Mesenteric fat pad (tissue), 1 donor: Measurements from ENCODE around the gene SNAPC3. TPM values are rescaled to one million over a fixed set of nuclear protein-coding genes. Genes with fewer than 3 reads are reported as not detected.
"Not testable (repeated sequence)": the region's sequence is repeated elsewhere in the genome, so short reads cannot be mapped to it uniquely, and the experiment has no call there.

Experiments used
- DNase-seq: peaks from one replicate; pipeline ENCODE4 v3.0.0-alpha.2; 2020; ENCODE audit warnings: low spot score
- total RNA-seq: library from RNA; stranded (reverse); fragmentation: NEBNext Ultra II Directional; extraction: Animal tissue kit (Norgen Biotek cat#: 25700); gene quantifications from one replicate; pipeline ENCODE4 v1.2.1, GENCODE V29; 2021
- donor health status: DM: yes; HTN: yes; CAD: no.

Gene SNAPC3
- total RNA-seq, 1 donor from 2014 or later = 18.5 TPM

DNA sequence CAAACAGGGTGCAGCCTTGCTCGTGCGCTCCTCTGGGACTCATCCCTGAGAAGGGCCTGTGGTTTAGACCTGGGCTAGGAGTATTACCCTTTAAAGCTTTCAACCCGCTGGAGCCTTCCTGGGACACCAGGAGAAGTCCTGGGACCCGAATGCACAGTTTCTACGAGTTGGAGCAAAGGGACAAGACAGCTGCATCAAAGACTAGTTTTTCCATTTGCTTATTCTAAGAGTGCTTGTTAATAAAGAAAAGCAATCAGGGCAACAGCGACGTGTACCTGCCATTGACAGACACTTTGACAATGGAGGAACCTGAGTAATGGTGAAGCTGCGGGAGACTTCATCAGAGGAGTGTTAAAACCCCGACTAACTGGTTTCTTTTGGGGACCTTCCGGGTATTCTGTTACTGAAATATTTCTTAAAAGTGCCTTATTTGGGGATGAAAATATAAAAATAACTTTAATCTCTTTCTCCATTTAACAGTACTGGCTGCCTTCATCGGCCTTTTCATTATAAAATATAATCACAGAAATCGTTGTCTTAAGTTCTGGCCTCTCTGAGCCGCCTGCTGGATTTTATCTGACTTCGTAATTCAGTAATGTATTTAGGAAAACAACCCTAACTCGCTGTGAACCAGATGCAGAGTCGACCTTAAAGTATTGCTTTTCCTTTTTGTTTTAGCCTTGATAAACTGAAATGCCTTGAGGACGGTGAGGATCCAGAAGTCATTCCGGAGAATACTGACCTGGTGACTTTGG lies 732 bp downstream of the SNAPC3 start:
- no peak for DNase-seq

DNA sequence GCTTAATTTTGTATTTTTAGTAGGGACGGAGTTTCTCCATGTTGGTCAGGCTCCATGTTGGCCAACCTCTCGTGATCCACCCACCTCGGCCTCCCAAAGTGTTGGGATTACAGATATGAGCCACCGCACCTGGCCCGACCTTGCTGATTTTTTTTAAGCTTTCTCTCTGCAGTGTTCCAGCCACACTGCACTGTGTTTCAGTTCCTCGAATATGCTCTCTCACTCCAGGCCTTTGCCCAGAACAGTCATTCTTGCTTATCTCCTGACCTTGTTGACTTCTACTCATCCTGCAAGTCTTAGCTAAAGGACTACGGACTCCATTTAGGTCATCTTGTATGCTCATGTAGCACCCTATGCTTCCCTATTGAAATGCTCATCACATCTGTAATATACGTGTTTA lies 3.3 kb downstream of the SNAPC3 start:
- no peak for DNase-seq

DNA sequence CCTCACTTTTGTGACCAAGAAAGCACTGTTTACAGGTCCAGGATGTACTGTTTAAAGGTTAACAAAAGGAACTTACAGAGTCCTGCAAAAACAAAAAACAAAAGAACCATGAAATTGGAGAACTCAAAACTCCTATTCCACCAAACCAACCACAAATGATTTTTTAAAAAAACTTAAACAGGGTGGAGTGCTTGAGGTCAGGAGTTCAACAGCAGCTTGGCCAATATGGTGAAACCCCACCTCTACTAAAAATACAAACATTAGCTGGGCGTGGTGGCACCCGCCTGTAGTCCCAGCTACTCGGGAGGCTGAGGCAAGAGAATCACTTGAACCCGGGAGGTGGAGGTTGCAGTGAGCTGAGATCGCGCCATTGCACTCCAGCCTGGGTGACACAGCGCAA lies 5.0 kb downstream of the SNAPC3 start:
- DNase-seq = not testable (repeated sequence)

DNA sequence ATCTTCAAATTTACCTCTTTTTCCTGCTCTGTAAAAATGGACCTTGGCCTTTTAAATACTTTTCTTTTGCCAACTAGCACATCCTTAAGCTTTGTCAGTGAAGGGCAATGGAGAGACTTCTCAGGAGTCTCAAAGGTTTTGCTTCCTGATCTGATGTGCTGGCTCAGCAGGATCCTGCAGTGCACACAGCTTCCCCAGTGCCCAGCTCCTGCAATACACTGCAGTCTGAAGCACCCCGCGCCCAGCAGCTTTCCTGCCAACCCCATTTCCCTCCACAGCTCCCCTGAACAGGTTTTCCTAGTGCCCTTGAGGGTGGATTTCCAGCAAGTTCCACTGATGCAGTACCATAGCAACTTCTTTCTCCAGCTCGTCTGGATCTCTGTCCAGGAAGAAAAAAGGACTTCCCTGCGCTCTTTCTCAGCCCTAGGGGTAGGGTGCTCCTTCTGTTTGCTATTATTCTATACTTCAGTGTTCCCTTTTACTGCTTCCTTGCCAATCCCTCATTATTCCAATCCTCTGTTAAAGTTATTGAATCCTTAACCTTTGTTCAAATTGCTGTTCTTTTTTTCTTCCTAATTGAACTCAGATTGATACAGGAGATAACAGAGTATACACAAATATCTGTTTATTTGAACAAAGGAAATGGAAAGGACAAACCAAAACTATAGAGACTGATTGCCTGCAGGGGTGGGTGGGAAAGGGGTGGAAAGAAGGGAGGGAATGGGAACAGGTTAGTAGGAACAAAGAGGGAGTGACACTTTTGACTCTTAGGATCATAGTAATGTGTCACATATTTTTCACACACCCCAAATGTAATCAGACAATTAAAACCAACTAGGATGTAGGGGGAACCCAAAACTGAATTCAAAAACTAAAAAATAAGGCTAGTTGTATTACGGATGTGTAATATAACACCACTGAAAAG lies 8.5 kb downstream of the SNAPC3 start:
- DNase-seq = no peak

DNA sequence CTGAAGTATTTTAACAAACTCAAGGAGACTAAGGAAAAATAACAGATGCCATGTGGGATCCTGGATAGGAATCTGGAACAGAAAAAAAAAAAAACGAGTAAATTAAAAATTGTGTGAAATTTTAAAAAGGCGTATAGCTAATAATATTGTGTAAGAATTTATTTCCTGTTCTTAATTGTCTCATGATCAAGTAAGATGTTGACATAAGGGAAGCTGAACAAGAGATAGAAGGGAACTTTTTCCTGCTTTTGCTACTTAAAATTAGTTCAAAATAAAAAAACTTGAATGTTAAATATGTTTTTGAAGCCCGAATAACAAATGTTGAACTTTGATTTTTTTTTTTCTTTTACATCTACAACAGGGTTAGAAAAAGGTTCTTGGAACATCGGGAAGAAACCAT lies 10.5 kb downstream of the SNAPC3 start:
- DNase-seq = no peak

DNA sequence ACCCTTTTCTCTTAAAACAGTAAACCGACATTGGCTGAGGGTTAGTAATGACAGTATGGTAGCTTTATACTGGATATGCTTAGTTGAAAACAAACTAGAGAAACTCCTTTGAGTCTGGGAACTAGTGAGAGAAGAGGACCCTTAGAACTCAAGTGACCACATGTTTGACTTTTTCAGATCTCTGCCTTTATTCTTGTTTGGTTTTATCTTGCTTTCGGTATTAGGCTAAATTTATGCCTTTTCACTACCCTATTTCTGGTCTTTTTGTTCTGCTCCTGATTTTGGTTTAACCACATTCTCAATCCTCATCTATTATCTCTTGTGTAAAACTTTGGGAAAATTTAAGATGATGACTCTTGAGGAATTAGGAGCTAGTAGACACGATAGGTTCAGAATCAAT lies 11.0 kb downstream of the SNAPC3 start:
- no peak for DNase-seq

DNA sequence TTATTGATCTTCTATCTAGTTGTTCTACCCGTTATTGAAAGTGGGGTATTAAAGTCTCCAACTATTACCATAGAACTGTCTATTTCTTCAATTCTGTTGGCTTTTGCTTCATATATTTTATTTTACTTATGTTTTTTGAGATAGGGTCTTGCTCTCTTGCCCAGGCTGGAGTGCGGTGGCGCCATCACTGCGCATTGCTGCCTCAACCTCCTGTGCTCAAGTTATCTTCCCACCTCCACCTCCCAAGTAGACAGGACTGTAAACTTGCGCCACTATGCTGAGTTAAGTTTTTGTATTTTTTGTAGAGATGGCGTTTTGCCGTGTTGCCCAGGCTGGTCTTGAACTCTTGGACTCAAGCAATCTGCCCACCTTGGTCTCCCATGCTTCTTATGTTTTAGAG lies 16.2 kb downstream of the SNAPC3 start:
- DNase-seq = no peak

DNA sequence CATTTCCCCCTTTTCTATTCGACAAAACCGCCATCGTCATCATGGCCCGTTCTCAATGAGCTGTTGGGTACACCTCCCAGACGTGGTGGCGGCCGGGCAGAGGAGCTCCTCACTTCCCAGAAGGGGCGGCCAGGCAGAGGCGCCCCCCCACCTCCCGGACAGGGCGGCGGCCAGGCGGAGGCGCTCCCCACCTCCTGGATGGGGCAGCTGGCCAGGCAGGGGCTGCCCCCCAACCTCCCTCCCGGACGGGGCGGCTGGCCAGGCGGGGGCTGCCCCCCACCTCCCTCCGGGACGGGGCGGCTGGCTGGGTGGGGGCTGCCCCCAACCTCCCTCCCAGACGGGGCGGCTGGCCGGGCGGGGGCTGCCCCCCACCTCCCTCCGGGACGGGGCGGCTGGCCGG lies 19.2 kb downstream of the SNAPC3 start:
- DNase-seq = not testable (repeated sequence)

DNA sequence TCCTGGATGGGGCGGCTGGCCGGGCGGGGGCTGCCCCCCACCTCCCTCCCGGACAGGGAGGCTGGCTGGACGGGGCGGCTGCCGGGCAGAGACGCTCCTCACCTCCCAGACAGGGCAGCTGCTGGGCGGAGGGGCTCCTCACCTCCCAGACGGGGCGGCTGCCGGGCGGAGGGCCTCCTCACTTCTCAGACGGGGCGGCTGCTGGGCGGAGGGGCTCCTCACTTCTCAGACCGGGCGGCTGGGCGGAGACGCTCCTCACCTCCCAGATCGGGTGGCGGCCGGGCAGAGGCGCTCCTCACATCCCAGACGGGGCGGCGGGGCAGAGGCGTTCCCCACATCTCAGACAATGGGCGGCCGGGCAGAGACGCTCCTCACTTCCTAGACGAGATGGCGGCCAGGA lies 19.6 kb downstream of the SNAPC3 start:
- not testable (repeated sequence) for DNase-seq

DNA sequence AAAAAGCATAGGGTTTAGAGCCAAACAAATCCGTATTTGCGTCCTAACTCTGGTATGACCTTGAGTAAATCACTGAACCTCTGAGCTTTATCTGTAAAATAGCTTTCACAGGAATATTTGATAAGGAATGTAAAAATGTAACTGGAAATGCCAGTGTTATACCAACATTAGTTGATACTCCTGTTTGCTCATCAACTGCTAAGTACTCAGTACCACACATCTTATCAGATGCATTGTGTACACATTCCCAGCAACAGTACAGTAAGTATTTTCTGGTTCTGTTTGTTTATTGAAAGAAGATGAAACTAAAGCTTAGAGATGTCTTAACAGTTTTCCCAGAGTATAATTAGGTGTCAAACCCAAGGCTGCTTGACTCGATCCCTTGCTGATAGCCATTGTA lies 21.5 kb downstream of the SNAPC3 start:
- DNase-seq = no peak

DNA sequence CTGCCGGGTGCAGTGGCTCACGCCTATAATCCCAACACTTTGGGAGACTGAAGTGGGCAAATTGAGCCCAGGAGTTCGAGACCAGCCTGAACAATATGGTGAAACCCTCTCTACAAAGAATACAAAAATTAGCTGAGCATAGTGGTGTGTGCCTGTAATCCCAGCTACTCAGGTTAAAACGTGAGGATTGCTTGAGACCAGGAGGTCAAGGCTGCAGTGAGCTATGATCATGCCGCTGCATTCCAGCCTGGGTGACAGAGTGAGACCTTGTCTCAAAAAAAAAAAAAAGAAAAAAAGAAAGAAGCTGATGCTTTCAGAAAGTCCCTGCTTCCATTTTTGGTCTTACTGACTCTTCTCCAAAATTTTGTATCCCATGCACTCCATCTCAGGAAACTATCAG lies 31.3 kb downstream of the SNAPC3 start:
- no peak for DNase-seq

DNA sequence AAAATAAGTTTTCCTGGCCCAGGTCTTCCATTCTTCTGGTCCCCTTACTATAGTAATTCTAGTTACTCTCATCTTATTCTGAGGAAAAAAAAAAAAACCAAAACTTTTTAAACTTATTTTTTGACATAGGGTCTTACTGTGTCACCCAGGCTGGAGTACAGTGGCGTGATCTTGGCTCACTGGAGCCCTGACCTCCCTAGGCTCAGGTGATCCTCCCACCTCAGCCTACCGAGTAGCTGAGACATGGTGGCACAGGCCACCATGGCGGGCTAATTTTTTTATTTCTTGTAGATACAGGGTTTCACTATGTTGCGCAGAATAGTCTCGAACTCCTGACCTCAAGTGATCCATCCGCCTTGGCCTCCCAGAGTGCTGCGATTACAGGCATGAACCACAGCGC lies 38.4 kb downstream of the SNAPC3 start:
- DNase-seq = no peak

DNA sequence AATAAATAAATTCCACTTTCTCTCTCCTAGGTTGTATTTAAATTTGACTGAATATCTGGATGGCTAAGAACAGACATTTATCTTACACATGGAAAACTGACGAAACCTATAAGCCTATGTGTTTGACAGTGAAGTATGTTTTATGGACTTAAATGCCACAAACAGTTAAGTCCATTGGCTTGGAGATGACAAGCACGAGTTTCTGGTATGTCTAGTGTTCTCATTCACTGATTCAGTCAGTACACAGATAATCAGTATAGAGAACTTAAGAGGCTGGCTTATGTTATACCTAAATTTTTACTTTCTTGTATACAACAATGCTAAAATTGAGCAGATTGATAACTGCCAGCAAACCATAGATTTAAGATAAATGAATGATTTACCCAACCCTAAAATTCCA lies 38.9 kb downstream of the SNAPC3 start:
- no peak for DNase-seq

DNA sequence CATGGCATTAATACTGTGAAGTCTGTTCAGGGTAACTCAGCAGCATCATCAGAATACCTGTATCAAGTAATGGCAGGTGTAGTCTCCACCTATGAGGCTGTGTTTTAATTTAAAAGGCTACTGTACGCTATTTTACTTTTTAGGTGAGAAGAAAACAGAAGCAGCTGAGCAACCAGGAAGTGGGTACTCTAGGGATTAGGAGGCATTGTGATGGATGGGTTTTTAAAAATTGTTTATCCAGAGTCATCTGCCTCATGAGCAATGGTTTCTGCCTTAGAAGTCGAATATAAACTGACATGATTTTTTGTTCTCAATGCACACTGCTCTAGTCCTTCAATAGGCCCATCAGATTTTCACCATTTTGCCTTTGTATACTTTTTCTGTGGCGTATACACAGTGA lies 45.5 kb downstream of the SNAPC3 start:
- DNase-seq = no peak

DNA sequence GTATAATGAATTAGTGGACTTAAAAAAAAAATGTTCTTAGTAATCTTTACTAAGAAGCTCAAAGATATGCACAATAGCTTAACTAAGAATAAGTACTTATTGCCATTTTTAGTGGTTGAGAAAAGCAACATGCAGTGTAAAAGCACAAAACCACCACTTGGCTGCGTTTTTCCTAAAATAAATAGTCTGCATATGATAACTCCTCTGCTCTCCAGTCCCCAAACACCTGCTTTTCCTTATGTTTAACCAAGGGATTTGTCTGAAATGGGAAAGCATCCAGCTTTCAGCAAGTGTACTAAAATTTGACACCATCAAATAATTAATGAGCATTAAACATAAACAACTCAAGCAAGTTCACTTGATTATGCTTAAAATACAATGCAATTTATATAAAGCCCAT lies 46.7 kb downstream of the SNAPC3 start:
- DNase-seq = no peak

DNA sequence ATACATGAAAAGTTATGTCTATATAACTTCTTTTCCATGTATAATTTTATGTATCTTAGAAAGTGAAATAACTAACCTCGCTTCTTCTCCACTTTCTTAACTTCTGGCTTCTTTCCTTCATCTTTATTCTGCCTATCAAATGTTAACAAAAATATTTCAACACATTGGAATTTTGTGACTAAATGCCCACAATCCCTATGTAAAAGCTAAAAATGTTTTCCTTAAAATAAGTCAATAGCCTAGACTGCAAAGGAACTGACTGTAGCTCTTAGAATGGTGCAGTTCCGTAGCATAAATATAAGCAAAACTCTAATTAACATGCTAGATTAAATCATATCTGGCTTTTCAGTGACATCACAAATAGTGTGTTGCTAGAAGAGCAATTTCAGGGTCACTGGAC lies 47.2 kb downstream of the SNAPC3 start:
- DNase-seq = no peak

DNA sequence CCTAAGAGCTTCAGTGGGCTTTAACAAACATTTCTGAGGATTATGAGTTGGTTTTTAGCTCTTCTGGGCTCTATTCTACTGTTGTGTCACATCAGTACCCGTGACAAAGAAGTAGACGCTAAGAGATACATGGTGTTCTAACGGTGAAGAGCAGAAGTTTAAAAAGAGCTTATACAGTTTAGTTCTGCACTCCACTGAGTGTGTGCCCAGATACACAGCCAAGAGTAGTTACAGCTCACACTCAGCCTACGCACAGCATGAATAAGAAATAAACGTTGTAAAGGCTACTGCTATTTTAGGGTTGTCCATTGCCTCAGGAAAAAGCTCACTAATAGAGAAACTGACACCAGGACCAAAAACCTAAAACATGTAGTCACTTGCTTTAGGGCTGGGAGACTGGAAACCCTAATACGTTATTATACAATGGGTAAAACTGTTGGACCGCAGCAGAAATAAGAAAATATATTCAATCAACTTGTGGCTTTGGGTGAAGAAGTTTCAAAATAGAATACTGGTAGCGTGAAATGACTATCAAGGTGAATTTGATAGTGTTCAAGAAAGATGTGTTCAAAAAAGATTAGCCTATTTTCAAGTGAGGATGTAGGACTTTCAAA lies 53.4 kb downstream of the SNAPC3 start:
- DNase-seq = no peak

DNA sequence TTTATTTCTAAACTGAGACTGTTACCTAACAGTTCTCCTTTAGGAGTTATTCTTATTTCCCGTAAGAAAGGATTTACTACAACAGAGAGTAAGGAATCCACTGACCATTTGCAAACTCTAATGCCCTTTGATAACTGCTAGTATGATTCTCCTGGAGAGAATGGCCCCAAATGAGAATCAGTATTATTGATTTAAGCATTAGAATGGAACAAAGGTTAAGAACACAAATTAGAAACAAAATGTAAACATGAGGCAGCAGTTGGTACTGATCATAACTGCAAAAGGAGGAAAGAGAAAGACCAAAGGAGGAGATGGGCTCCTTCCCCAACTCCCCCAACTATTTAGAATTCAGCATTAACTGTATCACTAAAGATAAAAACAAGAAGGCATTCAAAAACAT lies 57.4 kb downstream of the SNAPC3 start:
- no peak for DNase-seq

DNA sequence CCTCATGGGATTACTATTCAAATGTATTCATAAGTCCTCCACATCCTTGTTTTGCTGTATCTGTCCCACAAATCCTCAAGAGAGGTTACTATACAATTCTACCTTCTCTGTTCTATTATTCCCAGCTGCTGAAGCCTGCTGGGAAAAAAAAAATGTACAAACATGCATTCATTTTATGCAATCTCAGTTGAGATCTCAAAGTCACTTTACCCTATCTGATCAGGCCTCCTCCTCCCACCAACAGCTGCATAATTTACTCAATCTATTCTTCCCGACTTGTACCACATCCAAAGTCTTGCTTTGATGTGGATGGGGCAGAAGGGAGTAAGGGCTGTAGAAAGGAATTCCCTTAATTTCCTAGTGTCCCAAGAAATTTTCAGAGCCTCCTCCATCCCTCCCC lies 59.5 kb downstream of the SNAPC3 start:
- DNase-seq = no peak

DNA sequence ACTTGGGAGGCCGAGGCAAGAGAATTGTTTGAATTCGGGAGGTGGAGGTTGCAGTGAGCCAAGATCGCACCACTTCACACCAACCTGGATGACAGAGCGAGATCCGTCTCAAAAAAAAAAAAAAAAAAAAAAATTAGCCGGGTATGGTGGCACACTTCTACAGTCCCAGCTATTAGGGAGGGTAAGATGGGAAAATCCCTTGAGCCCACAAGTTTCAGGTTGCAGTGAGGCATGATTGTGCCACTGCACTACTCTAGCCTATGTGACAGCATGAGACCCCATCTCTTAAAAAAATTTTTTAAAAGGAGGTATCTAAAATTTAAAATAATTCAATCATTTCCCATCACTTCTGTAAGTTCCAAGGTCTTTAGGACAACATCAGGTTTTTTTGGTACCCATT lies 62.1 kb downstream of the SNAPC3 start:
- no peak for DNase-seq

DNA sequence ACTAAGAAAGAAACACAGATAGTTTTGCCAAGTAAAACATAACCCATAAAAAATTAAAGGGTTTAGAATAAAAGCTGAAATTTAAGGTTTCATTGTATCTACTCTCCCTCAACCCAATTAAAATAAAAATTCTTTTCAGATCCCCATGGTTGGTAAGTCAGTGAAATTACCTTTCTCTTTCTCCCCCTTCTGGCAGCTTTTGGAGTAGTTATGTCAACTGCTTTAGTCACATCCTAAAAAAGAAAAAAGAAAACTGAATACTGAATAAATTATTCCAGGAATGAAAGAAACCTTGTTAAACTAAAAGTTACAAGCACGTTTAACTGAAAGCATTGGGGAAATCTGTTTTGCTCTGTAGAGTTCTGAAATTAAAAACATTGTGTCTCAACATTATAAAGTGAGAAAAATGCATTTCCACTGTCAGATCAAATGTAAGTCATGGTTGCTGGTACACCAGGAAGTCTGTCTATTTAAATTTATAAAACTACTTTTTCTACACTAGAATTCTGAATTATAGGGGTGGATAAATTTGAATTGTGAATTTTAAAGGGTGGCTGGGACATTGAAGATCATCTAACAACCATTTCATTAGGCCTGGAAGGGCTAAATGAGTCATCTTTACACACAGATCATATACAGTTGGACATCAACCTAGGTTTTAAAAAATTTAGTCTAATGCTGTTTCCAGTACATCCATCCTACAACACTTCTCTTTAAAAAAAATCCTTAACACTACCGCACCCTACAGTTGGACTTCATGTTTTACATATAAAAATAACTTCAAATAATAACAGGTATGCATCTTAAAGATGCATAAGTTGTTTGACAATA lies 63.4 kb downstream of the SNAPC3 start:
- DNase-seq = no peak
